Choroid plexus epithelial cell (primary cell): ENCODE measurements around the gene ADK.

Experiments used
- DNase-seq: peaks from one replicate; pipeline ENCODE4 v3.0.0-alpha.2; 2010; ENCODE audit warnings: low read depth
- H3K4me3 ChIP-seq: 2 replicates; pipeline ENCODE4 v1.5.1; 2011; ENCODE audit warnings: low read depth, mild to moderate bottlenecking, control low read depth, low read length, moderate library complexity
- CTCF ChIP-seq: conservative IDR thresholded peaks from 2 replicates; pipeline ENCODE4 v1.5.1; 2011; ENCODE audit warnings: low read depth, mild to moderate bottlenecking, control low read depth, inconsistent platforms, low read length, moderate library complexity

ADK gene

GRCh38 chr10:74753442-74754211 is 602.6 kb downstream of the ADK start:
- no peak for DNase-seq

DNA sequence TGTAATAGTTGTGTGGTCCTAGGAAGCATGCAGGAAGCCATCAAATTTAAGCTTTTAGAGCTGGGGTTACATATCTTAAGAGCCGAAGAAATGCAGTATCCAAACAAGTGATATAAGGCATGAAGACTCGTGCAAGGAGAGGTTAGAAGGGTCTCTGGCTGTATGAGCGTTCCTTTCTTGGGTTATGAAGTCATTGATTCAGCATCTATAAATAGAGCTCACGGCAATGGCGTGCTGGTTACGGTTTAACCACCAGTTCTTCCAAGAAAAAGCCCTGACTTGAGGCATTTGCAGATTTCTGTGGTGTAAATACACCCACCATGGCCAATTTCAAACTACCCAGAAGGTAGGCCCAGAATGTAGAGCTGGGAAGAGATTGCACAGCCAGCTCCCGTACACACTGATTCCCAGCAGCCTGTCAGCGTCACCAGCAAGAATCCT is 603.4 kb downstream of the ADK start:
- no peak for DNase-seq
- TF ChIP-seq CTCF, result no peak
- H3K4me3 ChIP-seq, result no peak overlapping the region

More at GRCh38 chr10:74753442-74754211, 602.6 kb downstream of the ADK start:
- no peak overlapping the region for H3K4me3 ChIP-seq
- no peak for TF ChIP-seq CTCF

DNA sequence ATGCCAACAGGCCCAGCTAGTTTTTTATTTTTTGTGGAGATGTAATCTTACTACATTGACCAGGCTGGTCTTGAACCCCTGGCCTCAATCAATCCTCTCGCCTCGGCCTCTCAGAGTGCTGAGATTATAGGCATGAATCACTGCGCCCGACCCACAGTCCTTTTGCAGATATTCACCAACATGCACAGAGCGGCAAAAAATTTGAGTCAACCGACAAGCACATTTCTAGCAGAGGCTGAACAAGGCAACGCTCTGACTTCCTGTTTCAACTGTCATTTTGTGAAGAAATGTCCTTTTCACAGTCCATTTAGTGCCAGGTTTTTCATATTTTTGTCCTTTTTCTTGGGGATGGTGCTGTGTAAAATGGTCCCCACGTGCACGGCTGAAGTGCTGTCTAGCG is 604.3 kb downstream of the ADK start:
- no peak overlapping the region for H3K4me3 ChIP-seq
- no peak for DNase-seq
- no peak for TF ChIP-seq CTCF
